Measurements from ENCODE around the gene ANK3. TPM values are rescaled to one million over a fixed set of nuclear protein-coding genes. Genes with fewer than 3 reads are reported as not detected.

Gene ANK3
- total RNA-seq, 2 donors from 2014 or later = 65.0 to 79.5 TPM

- Histone ChIP-seq H3K27ac (ENCODE audit: low read depth, low read length) (no peak overlapping the region), H3K9ac (ENCODE audit: extremely low read depth, low read length, poor library complexity, severe bottlenecking) (no peak overlapping the region), H3K9me3 (ENCODE audit: control insufficient read depth, low read length) (no peaks in the 10 kb centered on the region), H3K36me3 (ENCODE audit: control insufficient read depth, insufficient read depth, low read length) (no peaks in the 10 kb centered on the region), H3K27me3 (ENCODE audit: control insufficient read depth, insufficient read depth, low read length, poor library complexity, severe bottlenecking) (no peaks in the 10 kb centered on the region), H3K4me1 (ENCODE audit: control insufficient read depth, insufficient read depth, low read length) (no peaks in the 10 kb centered on the region), H3K4me3 (ENCODE audit: low read length) (no peak overlapping the region)
- H3K27me3 Mint-ChIP-seq (ENCODE audit: insufficient read depth) = no peaks in the 10 kb centered on the region
- WGBS, 2 experiments (ENCODE audit: insufficient coverage in 1 of 2, insufficient read length in 1 of 2) = 69 to 72% methylated on average over 4 of the region's 4 CpGs
- H3K27ac Mint-ChIP-seq = no peak overlapping the region
- no peak for TF ChIP-seq CTCF (conservative IDR thresholded peaks at IDR 0.05)
- H3K4me1 Mint-ChIP-seq = peaks cover 11% of the 10 kb centered on the region
- no peak overlapping the region for H3K4me3 Mint-ChIP-seq
- DNase-seq = no peak
- peaks cover 2% of the 10 kb centered on the region for H3K36me3 Mint-ChIP-seq (ENCODE audit: low read depth)
- peaks cover 5% of the 10 kb centered on the region for H3K9me3 Mint-ChIP-seq
Measured at GRCh38 chr10:60334991-60335390, 54.7 kb downstream of the ANK3 start.

GRCh38 chr10:60332371-60332770 is 57.3 kb downstream of the ANK3 start:
- H3K36me3 ChIP-seq (ENCODE audit: control insufficient read depth, insufficient read depth, low read length) = no peaks in the 10 kb centered on the region
- TF ChIP-seq CTCF (conservative IDR thresholded peaks at IDR 0.05) = no peak
- H3K9me3 ChIP-seq (ENCODE audit: control insufficient read depth, low read length) = no peaks in the 10 kb centered on the region
- no peak overlapping the region for H3K4me3 Mint-ChIP-seq
- H3K9ac ChIP-seq (ENCODE audit: extremely low read depth, low read length, poor library complexity, severe bottlenecking) = no peak overlapping the region
- peaks cover 11% of the 10 kb centered on the region for H3K9me3 Mint-ChIP-seq
- H3K36me3 Mint-ChIP-seq (ENCODE audit: low read depth) = peaks cover 3% of the 10 kb centered on the region
- no peaks in the 10 kb centered on the region for H3K27me3 ChIP-seq (ENCODE audit: control insufficient read depth, insufficient read depth, low read length, poor library complexity, severe bottlenecking)
- H3K4me1 ChIP-seq (ENCODE audit: control insufficient read depth, insufficient read depth, low read length) = no peaks in the 10 kb centered on the region
- no peak overlapping the region for H3K27ac ChIP-seq (ENCODE audit: low read depth, low read length)
- no peaks in the 10 kb centered on the region for H3K27me3 Mint-ChIP-seq (ENCODE audit: insufficient read depth)
- no peak overlapping the region for H3K4me3 ChIP-seq (ENCODE audit: low read length)
- no peak overlapping the region for H3K27ac Mint-ChIP-seq
- H3K4me1 Mint-ChIP-seq = no peaks in the 10 kb centered on the region
- DNase-seq = no peak
- WGBS, 2 experiments (ENCODE audit: insufficient coverage in 1 of 2, insufficient read length in 1 of 2) = 44 to 100% methylated on average over 1 to 2 of the region's 2 CpGs

GRCh38 chr10:60331886-60332285 is 57.8 kb downstream of the ANK3 start:
- DNase-seq = no peak
- Histone ChIP-seq H3K4me1 (ENCODE audit: control insufficient read depth, insufficient read depth, low read length) (no peaks in the 10 kb centered on the region), H3K4me3 (ENCODE audit: low read length) (no peak overlapping the region), H3K27me3 (ENCODE audit: control insufficient read depth, insufficient read depth, low read length, poor library complexity, severe bottlenecking) (no peaks in the 10 kb centered on the region), H3K9ac (ENCODE audit: extremely low read depth, low read length, poor library complexity, severe bottlenecking) (no peak overlapping the region), H3K36me3 (ENCODE audit: control insufficient read depth, insufficient read depth, low read length) (no peaks in the 10 kb centered on the region), H3K9me3 (ENCODE audit: control insufficient read depth, low read length) (no peaks in the 10 kb centered on the region), H3K27ac (ENCODE audit: low read depth, low read length) (no peak overlapping the region)
- Mint-ChIP-seq H3K27me3 (ENCODE audit: insufficient read depth) (no peaks in the 10 kb centered on the region), H3K27ac (no peak overlapping the region), H3K4me1 (no peaks in the 10 kb centered on the region), H3K9me3 (peaks cover 11% of the 10 kb centered on the region), H3K36me3 (ENCODE audit: low read depth) (peaks cover 3% of the 10 kb centered on the region), H3K4me3 (no peak overlapping the region)
- WGBS, 2 experiments (ENCODE audit: insufficient coverage in 1 of 2, insufficient read length in 1 of 2) = 93% methylated on average over 3 of the region's 3 CpGs; no CpG with 5 or more reads in 1 of the 2 experiments
- no peak for TF ChIP-seq CTCF (conservative IDR thresholded peaks at IDR 0.05)
